Mucosa of descending colon (tissue), 3 donors: ENCODE measurements around the gene VARS2. TPM values are rescaled to one million over a fixed set of nuclear protein-coding genes. Genes with fewer than 3 reads are reported as not detected.
A peak's percentile ranks its signal among the peaks of the same experiment; 100 is the strongest.

Source experiments
- ATAC-seq: fragments of 200-7000 bp; cut with Tn5 transposase; one replicate; pipeline ENCODE4 v1.9.1; 2020; ENCODE audit warnings: mild to moderate bottlenecking, moderate library complexity
- DNase-seq, 3 donors: peaks; one replicate each; pipeline ENCODE4 v3.0.0-alpha.2; 2020
- H3K36me3 ChIP-seq: fragments of 200-600 bp; one replicate; pipeline ENCODE4 v1.8.0; 2021; ENCODE audit warnings: low read depth, mild to moderate bottlenecking
- H3K4me1 ChIP-seq: fragments of 200-600 bp; one replicate; pipeline ENCODE4 v1.8.0; 2021; ENCODE audit warnings: low read depth, mild to moderate bottlenecking
- H3K4me3 ChIP-seq: fragments of 200-600 bp; one replicate; pipeline ENCODE4 v1.8.0; 2021; ENCODE audit warnings: mild to moderate bottlenecking
- H3K9me3 ChIP-seq: fragments of 200-600 bp; one replicate; pipeline ENCODE4 v1.8.0; 2021; ENCODE audit warnings: mild to moderate bottlenecking
- CTCF ChIP-seq: fragments of 200-600 bp; IDR thresholded peaks from one replicate; pipeline ENCODE4 v1.8.0; 2022; ENCODE audit warnings: antibody characterized with exemption, mild to moderate bottlenecking
- intact Hi-C, 2 donors: fragments of 100-400 bp; cut with DNase I in 1 of 2; cut with micrococcal nuclease in 1 of 2; formaldehyde crosslinking; loops; one replicate each; pipeline versions ENCODE4 v1.11.0 to v1.11.1; 2022; cut with DNase I, micrococcal nuclease
- total RNA-seq, 3 donors: library from RNA; stranded (reverse); fragmentation: NEBNext Ultra II Directional in 2 of 3; extraction: Animal tissue kit (Norgen Biotek cat#: 25700) in 2 of 3; gene quantifications; one replicate each; pipeline versions ENCODE4 v1.2.1 to v1.2.4, GENCODE V29; 2021 to 2023
- donor health status: DM: no; HTN: no; CAD: no; lungs with moderate emphysema.
- donor health status: DM: no; HTN: no; CAD: no.
- donor health status: DM: no; HTN: yes; CAD: no.

The VARS2 gene
- total RNA-seq, 3 donors from 2014 or later, result 20.9 to 27.6 (median 27.3) TPM

- no peak for TF ChIP-seq CTCF
- peak; percentile 35 for ATAC-seq
- DNase-seq, result peak in 2 of 3 donors; percentile 65 to 66
Measured at GRCh38 chr6:30885999-30886896, 27.8 kb upstream of the VARS2 start.

GRCh38 chr6:30886897-30887255 lies 27.2 kb upstream of the VARS2 start:
- DNase-seq, result no peak
- TF ChIP-seq CTCF, result no peak
- H3K36me3 ChIP-seq, result no peaks in the 10 kb centered on the region
- peaks cover 27% of the 10 kb centered on the region for H3K4me1 ChIP-seq
- intact Hi-C loops, result loop anchor here (10.0 kb wide), 1 partner anchor 142 kb away; the partner anchor contains the start of genes FLOT1 (in 2 of the 2) and IER3 (in 2 of the 2)
- H3K9me3 ChIP-seq, result no peaks in the 10 kb centered on the region
- no peak overlapping the region for H3K4me3 ChIP-seq
- ATAC-seq, result no peak

More at GRCh38 chr6:30885999-30886896, 27.8 kb upstream of the VARS2 start:
- peaks cover 27% of the 10 kb centered on the region for H3K4me1 ChIP-seq
- intact Hi-C loops, result loop anchor here (10.0 kb wide), 1 partner anchor 141 kb away; the partner anchor contains the start of genes FLOT1 (in 2 of the 2) and IER3 (in 2 of the 2)
- no peaks in the 10 kb centered on the region for H3K36me3 ChIP-seq
- H3K4me3 ChIP-seq, result no peak overlapping the region
- H3K9me3 ChIP-seq, result no peaks in the 10 kb centered on the region

- peaks cover 19% of the 10 kb centered on the region for H3K4me1 ChIP-seq
- DNase-seq (no peak), ATAC-seq (no peak)
- TF ChIP-seq CTCF, result no peak
- intact Hi-C loops, result loop anchor here (10.0 kb wide), 1 partner anchor 143 kb away; the partner anchor contains the start of genes FLOT1 (in 2 of the 2) and IER3 (in 2 of the 2)
- H3K36me3 ChIP-seq, result peaks cover 6% of the 10 kb centered on the region
- H3K9me3 ChIP-seq, result no peaks in the 10 kb centered on the region
- no peak overlapping the region for H3K4me3 ChIP-seq
Measured at GRCh38 chr6:30887901-30888815, 25.9 kb upstream of the VARS2 start.

- TF ChIP-seq CTCF, result no peak
- no peaks in the 10 kb centered on the region for H3K9me3 ChIP-seq
- no peak for ATAC-seq
- H3K4me1 ChIP-seq, result peaks cover 19% of the 10 kb centered on the region
- intact Hi-C loops, result loop anchor here (10.0 kb wide), 1 partner anchor 144 kb away; the partner anchor contains the start of genes FLOT1 (in 2 of the 2) and IER3 (in 2 of the 2)
- DNase-seq, result no peak
- no peak overlapping the region for H3K4me3 ChIP-seq
- peaks cover 12% of the 10 kb centered on the region for H3K36me3 ChIP-seq
Measured at GRCh38 chr6:30888816-30889495, 25.1 kb upstream of the VARS2 start.

GRCh38 chr6:30889496-30889885 lies 24.5 kb upstream of the VARS2 start:
- Histone ChIP-seq H3K4me1 (peaks cover 19% of the 10 kb centered on the region), H3K9me3 (no peaks in the 10 kb centered on the region), H3K4me3 (no peak overlapping the region), H3K36me3 (peaks cover 12% of the 10 kb centered on the region)
- intact Hi-C loops, result loop anchor here (10.0 kb wide), 1 partner anchor 145 kb away; the partner anchor contains the start of genes FLOT1 (in 2 of the 2) and IER3 (in 2 of the 2)
- no peak for TF ChIP-seq CTCF
- ATAC-seq (no peak), DNase-seq (no peak)
